ENCODE data around the gene AGRP.

The AGRP gene

DNA sequence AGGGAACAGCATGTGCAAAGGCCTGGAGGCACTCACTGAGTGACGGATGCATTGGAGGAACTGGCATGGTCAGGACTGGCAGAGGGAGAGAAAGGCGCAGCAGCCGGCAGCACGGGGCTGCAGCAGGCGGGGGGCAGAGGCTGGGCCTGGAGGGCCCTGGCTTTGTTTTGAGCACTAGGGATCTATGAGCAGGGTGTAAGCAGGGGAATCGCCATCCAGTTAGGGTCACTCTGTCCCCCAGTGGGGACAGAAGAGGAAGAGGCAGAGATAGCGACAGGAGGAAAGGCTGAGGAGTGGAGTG lies 38.3 kb downstream of the AGRP start:
- DNase-seq, result no peak

DNA sequence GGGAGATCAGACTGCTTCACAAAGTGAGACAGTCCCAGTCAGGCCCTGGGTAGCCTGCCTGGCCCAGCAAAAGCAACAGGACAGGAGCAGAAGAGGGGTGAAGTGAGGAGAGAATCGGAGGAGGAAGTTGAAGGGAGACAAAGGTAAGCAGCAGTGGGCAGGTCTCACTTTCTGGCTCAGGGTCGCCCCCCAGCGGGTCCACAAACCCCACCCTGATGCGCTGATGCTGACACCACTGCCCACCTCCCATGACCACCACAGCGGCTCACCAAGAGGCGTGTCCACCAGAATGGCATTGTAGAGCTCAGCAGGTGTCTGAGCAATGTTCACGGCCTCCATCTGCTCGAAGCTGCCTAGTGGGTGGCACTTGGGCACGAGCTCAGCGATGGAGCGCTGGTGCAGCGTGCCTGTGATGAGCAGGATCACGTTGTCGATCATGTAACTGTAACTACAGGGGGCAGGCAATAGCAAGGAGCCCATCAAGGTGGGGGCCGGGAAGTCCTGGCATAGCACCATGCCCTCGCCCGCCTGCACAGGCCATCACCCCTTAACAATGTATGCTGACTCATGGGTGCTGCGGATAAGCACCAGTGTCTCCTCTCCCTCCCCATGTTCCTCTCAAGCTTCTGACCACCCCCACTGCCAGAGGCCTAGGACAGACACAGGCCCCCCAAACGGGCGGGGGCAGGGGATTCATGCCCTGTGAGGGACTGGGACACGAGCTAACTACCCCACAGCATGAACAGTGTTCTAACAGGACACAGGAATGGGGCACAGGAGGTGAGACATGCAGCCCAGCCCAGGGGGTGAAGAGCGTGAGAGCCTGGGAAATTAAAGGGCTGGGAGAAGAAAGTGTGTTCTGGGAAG lies 38.9 kb downstream of the AGRP start:
- no peak for DNase-seq

- no peak for DNase-seq
Observed at GRCh38 chr16:67443265-67443664, 40.1 kb downstream of the AGRP start.

DNA sequence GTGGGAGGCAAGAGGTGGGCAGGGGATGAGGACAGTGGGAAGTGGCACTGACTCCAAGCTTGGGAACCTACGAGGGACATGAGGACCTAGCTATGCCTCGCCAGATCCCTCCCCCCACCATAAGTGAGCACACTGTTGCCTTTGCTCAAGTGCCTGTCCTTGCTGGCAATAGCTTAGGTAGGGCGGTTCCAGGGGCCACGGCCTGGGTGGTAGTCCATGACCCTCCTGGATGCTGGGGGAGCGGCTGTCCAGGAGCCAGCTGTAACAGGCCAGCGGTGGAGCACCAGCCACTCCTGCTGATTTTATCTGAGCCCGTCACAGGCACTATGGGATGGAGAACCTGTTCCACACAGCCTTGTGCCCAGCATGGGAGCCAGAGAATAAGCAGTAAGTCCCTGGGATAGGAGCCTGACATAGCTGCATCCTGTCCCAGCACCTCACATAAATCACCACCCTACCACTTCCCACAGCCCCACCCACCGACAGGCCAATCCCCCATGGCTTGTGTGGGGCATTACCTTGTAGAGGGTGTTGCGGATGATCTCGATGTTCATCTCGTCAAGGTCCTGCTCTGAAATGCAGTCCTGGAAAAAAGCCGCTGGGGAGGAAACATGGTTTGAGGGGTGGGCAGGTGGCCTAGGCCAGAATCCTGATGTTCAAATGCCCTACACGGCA lies 40.6 kb downstream of the AGRP start:
- DNase-seq, result no peak

GRCh38 chr16:67441907-67442306 lies 41.4 kb downstream of the AGRP start:
- no peak for DNase-seq

GRCh38 chr16:67441271-67441753 lies 42.0 kb downstream of the AGRP start:
- no peak for DNase-seq

GRCh38 chr16:67438824-67439393 lies 44.4 kb downstream of the AGRP start:
- DNase-seq, result no peak

DNA sequence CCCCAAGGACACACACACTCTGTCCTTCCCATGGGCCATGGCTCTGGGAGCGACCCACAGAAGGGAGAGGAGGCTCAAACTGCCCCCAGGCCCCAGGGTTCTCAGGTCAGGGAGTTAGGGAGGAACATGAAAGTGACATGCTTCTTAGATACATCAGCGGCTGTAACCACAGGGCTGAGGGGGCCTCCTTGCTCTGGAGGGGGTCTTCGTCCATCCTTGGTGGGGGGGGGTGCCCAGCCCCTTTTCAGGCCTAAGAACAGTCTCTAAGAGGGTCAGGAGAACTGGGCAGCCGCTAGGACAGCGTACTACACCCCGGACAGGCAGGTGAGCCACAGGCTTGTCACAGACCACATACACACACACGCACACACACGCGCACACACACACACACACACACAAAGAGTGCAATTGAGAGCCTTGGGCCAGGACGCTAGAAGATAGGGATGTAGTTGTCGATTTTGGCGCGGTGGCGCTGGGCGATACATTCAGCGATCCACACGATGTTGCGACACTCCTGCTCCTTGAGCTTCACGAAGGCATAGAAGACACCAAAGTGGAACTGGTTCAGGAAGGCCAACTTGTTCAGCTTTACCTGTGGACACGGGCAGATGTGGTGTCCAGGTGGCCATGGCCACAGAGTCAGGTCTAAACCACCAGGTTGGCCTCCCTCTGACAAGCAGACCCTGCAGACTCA lies 45.1 kb downstream of the AGRP start:
- no peak for DNase-seq

- DNase-seq, result no peak
Observed at GRCh38 chr16:67437513-67437912, 45.8 kb downstream of the AGRP start.

DNA sequence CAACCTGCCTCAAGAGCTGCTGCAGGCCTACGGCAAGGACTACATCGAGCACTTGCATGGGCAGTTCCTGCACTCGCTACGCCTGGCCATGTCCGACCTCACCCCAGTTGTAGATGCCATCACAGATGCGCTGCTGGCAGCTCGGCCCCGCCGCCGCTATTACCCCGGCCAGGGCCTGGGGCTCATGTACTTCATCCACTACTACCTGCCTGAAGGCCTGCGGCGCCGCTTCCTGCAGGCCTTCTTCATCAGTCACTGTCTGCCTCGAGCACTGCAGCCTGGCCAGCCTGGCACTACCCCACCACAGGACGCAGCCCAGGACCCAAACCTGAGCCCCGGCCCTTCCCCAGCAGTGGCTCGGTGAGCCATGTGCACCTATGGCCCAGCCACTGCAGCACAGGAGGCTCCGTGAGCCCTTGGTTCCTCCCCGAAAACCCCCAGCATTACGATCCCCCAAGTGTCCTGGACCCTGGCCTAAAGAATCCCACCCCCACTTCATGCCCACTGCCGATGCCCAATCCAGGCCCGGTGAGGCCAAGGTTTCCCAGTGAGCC lies 46.6 kb downstream of the AGRP start:
- no peak for DNase-seq

DNA sequence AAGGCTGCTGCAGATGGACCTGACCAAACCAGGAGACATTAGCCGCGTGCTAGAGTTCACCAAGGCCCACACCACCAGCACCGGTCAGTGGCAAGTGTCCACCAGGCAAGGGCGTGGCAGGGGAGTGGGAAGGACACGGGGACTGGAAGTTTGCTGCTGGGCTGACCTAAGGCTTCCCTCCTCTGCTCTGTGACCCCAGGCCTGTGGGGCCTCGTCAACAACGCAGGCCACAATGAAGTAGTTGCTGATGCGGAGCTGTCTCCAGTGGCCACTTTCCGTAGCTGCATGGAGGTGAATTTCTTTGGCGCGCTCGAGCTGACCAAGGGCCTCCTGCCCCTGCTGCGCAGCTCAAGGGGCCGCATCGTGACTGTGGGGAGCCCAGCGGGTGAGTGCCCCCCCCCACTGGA lies 47.6 kb downstream of the AGRP start:
- no peak for DNase-seq

GRCh38 chr16:67433131-67433719 lies 50.1 kb downstream of the AGRP start:
- DNase-seq, result no peak

Data from activated CD4-positive, alpha-beta T cell treated with anti-CD3 and anti-CD28 coated beads, Interleukin-2, amount 50 U/mL, for 48 hours (primary cell).